ENCODE measurements around the gene ATOH8.

Gene ATOH8

DNA sequence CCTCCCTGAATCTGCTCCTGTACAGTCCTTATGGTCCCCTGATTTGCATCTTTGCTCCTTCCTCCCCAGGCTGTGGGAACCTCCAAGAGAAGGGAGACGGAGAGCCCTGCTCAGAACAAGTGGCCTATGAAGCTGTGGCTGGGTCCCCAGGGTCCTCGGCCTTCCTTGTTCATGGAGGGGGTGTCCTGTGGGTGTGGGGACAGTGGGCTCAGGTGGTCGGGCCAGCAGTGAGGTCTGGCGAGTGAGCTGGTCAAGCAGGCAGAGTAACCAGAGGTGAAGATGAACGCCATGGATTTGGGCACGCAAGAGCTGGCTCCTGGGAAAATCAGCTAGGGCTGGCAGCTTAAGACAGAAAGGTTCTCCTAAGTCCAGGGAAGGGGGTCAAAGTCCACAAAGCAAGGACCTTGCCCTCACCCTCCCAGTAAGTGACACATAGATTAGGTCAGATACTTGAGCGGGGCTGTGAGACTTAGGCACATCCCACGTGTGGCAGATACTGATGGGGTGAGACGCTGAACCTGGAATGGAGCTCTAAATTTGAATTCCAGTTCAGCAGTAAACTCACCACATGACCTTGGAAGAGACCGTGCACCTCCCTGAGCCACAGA is 34.8 kb upstream of the ATOH8 start:
- DNase-seq: no peak

DNA sequence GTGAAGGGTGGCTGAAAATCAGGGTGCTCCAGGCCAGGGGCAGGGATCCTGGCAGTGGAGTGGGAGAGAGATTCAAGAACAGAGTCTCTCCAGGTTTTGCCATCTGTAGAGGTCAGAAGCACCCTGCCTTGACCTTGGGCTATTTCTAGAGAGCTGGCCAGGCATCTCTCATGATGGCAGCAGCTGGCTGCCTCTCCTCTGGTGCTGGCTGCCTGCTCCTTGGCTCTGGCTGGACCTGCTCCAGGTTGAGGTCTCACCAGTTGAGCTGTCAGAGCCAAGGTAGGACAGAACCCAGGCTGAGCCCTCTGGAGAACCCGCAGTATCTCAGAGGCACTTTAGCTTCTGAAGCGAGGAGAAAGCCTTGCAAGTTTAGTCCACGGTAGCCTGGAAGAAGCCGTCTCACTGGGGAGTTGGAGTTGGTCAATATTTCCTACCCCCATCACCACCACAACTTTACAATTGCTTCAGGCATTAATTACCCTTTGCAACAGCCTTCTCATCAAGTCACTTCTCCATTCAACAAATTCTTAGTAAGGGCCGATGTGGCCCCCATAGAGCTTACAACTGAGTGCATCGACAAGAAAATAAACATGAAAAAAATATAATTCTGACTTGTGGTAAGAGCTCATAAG is 34.1 kb upstream of the ATOH8 start:
- DNase-seq: no peak

DNA sequence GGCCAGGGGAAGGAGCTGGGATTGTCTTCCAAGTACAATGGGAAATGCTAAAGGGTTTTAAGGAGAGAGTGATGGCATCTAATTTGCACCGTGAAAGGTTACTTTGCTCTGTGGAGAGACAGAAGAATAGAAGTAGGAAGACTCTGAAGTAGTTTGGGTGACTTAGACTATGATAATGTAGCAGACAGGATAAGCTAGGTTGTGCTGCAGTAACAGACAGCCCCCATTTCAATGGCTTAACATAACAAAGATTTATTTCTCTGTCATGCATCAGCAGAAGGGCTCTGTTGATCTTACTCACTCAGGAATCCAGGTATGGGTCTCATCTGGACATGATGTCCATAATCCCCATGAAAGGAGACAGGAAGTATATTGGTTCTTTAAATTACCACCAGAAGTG is 33.3 kb upstream of the ATOH8 start:
- no peak for DNase-seq

DNA sequence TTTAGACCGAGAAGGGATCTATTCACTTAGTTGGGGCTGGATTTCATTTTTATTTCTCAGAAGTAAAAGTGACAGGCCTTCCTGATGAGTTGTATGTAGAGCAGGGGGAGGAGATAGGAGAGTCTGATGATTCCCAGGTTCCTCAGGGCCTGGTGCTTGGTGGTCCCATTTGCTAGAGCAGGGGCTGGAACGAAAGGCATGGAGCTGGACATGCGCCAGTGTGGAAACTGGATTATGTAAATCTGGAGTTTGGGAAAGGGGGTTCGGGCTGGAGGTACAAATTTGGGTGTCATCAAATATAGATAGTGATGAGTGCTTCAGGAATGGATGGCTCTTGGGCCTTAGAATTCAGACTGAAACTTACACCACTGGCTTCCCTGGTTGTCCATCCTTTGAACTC is 32.1 kb upstream of the ATOH8 start:
- DNase-seq: no peak

DNA sequence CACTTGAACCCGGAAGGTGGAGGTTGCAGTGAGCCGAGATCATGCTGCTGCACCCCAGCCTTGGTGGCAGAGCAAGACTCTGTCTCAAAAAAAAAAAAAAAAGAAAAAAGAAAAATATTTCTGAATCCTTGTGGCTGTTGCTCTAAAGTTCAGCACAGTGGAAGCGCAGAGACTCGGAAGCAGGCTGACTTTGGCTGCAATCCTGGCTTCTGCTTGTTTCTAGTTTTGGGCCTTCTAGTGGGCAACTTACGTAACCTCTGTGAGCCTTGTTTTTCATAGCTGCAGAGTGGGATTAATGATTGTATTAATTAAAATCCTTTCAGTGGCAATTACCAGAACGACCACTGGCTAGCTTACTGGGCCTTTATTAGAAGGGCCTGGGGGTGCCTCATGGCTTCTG is 31.3 kb upstream of the ATOH8 start:
- DNase-seq: no peak

DNA sequence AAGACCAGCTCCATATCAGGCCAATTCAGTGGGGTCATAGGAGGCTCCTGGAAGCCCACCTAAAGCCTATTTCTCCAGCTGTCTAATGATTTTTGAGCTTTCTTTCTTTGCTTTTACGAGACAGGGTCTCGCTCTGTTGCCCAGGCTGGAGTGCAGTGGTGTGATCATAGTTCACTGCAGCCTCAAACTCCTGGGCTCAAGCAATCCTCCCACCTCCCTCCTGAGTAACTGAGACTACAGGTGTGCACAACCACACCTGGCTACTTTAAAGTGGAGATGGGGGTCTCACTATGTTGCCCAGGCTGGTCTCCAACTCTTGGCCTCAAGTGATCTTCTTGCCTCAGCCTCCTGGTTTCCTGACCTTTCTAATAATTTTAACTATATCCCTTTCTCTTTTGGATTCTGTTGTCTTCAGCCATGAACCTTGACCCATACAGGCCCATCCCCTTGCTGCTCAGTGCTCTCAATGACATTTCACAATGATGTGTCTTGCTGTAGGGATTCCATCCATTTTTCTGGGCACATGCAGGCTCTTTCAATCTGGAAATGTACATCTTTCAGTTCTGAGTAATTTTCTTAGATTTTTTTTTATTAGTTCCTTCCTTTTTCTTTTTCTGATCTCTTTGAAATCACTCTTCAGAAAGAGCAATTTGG is 30.0 kb upstream of the ATOH8 start:
- no peak for DNase-seq

DNA sequence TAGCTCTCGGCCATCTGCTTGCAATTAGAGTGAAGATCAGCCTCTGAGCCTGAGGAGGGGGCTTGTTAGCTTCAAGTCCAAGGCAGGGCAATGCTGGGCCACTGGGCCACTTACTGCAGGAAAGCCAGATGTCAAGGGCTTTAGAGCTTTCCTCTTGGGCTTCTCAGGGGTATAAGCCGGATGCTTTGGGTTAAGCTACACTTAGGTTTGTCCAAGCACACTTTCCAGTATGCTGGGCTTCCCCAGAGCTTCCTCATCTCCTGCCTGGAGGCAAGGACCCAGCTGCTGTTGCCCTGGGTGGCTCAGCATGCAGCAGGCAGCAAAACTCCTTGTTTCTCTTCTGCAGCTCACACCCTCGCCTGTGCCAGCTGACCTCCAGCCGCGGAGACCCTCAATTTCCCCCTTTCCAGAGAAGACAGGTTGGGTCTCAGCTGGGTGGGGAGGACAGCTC is 29.0 kb upstream of the ATOH8 start:
- DNase-seq: no peak

DNA sequence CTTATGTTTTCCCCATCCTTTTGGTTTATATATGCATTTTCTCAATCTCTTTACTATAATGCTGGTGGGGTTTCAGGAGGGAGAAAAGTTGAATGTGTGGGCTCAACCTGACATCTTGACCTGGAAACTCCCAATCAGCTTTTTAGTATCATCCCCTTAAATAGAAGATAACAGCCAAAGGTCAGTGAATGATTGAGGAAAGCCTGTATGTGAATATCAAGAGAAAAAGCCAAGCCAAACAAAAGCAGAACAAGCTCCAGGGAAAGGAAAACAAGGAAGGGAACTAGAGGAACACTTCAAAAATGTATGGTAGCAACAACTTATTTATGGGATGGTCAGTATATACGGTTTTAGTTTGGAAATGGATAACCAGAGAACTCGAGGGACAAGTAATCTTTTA is 28.3 kb upstream of the ATOH8 start:
- no peak for DNase-seq

DNA sequence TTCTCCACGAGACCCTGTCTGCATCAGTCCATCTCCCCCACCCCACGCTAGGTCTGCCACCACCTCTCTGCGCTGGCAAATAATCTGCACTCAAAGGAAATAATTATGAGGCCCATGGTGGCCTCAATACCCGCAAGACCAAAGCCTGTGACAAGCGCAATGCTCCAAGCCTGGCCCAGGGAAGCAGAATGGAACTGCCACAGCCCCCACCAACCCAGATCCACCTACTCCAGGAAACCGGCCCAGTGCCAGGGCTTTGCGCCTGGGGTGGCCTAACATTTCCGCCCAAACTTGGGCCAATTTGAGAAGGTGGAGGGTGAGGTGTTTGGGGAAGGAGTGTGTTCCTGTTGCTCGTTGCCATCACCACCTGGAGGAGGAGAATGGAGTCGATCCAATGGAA is 26.0 kb upstream of the ATOH8 start:
- DNase-seq: no peak

DNA sequence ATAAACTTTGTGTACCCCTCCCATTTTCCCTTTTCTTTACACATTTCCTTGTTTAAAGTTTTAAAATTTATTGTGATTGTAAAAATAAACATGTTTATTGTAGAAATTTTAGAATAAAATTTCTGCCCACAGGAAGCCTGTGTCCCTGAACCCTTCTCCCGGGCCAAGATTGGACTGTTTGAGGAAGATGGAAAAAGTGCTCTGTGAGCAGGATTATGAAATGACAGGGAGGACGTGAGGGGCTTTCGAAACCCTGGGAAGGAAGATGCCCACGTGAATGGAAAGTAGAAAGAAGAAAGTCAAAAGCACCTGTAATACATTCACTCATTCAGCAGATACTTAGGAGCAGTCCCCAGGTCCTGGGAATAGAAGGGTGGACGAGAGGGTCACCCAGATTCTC is 25.4 kb upstream of the ATOH8 start:
- DNase-seq: no peak

DNA sequence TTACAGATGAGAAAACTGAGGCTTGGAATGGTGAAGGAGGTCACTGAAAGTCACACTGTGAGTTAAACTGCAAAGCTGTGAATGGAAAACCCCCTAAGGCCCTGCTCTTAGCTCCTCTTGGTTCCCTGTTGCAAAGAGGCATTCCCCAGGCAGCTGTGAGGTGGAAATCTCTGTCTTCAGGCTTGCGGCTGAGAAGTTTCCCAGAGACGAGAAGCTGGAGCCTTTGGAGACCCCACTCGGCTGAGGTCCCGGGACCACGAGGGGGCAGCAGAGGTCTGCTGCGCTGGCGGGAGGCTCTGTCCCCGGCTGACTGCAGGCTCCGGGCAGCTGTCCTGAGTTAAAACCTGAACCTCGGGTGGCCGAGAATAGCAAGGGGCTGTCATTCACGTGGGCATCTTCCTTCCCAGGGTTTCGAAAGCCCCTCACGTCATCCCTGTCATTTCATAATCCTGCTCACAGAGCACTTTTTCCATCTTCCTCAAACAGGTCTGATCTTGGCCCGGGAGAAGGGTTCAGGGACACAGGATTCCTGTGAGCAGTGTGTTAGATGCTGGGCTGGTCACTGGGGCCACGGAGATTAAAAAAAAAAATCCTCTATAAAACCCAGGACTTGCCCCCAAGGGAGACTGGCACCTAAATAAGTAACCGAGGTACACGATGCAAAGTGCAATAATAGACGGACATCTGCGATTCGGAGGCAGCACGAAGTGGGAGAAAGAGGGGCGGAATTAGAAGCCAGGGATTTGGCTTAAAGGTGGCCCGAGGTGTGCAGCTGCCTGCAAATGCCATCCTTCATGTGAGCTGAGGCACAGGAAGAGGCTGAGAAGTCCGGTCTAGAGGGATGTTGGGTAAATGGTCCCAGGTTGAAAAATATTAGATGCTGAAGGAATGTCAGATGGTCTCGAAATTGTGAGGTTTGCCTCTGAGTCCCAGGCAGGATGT is 24.6 kb upstream of the ATOH8 start:
- peak; percentile 33 to 67 (median 53) for DNase-seq

DNA sequence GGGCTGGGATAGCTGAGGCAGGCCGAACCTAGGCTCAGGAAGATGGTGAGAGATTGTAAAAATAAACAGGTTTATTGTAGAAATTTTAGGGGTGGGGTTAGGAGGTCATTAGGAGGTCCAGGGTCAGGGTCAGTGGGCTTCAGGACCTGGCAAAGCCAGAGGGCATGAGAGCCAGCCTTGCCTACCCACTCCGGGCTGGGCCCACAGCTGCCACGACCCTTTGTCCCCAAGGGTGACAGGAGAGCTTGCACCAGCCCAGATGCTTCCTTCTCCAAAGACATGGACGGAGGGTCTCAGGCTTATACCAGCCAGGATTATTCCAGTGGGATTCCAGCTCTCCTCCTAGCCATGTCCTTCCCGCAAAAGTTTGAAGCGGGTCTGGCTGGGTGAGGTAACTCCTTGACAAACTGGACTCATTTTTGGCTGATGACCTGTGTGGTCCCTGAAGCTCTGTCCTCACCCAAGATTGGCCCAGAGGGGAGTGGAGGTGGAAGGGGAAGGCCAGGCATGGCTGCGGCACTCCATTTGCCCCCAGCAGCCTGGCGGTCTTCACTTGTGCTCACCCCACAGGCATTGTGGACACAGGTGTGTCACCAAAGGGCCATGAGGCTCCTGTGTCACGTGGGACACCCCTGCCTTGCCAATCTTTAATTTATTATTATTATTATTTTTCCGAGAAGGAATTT is 23.8 kb upstream of the ATOH8 start:
- DNase-seq: no peak

DNA sequence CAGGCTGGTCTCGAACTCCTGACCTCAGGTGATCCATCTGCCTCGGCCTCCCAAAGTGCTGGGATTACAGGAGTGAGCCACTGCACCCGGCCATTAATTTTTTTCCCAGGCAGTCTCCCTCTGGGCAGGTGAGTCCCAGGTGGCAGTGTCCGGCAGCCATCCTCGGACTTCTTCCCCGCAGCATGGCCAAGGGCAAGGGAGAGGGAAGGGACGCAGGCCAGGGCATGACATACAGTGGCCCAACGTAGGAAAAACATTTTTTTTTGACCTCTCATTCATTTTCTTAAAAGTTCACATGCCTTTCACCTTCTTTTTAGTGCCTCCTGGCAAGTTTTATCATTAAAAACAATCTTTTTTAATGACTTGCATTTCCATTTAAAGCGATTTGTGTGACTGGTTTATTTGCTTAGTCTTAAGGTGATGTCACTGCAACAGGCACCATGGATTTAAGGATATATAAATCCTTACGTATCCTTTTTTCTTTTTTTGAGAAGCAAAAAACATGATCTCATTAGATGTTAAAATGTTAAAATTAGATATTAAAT is 23.0 kb upstream of the ATOH8 start:
- no peak for DNase-seq

DNA sequence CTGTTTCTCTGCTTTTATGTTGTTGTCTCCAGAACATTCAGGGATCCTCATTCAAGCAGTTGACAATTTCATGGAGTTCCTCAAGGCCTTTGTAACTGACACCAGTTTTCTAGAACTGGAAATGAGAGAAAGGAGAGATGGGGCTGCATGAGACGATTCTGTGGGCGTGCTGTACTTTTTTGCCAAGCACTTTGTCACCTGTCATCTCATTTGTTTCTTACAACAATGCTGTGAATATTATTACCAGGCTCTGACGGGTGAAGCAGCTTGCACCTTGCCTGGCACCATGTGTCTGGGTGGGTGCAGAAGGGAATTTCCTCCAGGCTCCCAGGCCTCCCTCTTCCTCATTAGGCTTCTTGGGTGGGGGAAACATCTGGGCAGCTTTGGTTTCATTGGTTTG is 22.2 kb upstream of the ATOH8 start:
- DNase-seq: no peak

DNA sequence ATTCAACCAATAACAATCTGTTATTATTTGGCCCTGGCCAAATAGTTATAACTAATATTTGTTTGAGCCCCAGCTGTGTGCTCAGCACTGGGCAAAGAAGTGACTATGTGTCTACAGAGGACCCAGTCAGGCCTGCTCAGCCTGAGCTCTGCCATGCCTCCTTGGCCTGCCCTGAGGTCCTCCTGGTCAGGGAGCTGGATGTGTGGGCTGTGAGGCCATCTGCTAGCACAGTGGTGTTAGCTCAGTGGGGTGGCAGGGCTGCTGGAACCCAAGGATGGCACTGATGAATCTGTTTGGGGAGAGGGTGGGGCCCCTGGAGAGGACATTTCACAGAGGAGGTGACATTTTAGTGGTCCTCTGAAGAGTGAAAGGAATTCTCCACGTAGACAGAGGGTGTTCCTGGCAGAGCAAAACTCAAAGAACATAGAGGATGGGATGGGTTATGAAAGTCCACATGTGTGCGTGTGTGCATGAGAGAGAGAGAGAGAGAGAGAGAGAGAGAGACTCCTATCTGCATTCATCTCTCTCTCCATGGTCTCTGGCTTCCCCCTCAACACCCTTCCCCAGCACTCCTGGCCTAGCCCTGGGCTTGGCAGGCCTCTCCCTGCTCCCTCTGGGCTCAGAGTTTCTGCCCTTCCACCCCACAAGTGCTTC is 21.2 kb upstream of the ATOH8 start:
- no peak for DNase-seq

DNA sequence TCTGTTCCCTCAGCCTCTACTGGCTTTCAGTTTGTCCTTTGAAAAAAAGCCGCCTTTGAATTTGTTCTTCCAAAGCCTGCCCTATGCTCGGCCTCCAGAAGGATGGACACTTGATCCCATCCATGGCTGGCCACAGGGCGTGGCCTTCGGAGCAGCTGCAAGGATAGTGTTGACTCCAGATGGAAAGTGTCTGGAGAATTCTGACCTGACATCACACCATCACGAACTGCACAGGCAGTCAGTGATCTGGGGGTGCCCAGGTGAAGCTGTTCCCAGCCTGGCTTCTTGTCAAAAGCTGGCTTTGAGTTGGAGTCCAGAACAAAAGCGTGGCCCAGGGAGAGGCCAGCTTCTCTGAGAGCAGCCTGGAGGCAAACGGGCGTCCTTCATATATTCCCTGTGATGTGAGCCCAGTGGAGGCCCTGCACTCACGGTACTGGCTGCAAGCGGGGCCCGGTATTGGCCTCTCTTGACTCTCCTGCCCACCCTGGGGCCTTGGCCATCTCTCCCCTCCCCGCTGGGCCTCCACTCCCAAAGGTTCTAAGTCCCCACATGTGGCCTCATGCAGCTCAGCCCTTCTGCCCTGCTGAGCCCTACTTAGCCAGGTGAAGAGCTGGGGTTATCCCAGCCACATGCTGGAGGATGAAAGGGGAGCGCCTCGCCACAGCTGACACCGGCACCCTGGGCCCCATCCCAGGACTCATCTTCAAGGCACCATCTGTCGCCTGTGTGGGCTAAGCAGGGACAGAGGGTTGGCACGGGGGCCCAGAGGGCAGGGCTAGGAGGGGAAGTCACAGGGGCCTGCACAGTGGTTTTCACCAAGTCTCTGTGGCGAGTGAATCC is 20.4 kb upstream of the ATOH8 start:
- no peak for DNase-seq

DNA sequence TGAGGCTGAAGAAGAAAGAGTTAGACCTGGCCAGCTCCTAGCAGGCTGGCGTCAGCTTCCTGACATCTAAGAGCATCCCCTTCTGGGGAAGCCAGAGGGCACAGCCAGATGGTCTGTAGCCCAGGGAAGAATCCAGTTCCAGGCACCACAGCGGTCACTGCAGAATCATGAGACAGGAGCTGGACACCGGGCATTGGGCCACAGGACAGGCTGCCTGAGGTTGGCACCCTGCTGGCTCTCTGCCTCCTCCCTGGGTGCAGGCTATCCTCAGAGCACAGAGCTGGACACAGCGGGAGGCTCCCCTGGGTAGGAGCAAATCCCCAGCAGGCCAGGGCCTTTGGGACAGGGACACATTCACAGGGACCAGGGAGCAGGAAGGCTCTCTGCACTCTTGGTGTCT is 19.8 kb upstream of the ATOH8 start:
- DNase-seq: no peak

DNA sequence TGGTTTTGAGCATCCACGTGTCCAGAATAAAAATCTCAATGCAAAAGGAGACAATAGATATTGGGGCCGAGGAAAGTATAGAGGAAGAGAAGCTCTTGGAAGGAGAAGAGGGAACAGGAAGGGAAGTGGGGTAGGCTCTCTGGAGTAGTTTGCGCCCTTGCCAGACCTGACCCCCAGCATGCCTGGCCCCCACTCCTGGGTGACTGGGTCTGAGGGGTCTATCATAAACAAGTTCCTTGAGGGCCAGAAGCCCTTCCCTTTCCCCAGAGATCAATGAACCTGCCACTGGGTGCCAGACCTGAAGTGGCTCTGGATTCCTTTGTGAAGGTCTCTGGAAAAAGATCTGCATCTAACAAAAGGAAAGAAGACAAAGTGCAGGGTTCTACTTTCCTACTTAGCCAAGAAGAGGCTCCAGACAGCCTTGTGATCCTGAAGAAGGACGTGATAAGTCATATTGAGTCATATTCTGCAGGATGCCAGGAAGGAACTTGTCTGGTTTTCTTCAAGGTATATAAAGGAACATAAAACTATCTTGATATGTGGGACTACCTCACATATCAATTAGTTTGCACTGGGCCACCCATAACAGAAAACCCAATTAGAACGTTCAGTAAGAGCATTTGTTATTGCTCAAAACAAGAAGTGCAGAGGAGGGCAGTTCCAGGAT is 18.7 kb upstream of the ATOH8 start:
- DNase-seq: no peak

DNA sequence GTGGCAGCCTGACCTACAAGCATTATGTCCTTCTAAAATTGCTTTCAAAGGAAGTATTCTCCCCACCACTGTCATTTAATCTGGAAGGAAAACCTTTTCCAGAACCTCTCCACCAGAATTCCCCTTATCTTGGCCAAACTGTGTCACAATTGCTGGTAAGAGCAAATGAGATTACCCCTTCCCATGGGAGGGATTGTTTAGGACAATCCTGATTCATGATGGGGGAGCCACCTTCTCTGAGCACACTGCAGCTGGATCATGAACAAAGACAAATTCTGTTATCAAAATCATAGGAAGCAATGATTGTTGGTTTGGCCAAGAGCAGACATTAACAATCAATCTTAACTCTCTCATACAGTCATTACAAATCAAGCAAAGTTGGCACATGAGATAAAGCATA is 18.1 kb upstream of the ATOH8 start:
- DNase-seq: no peak

Data from T-helper 2 cell (primary cell).